GM18499 (cell line): ENCODE measurements around the gene POGZ.
"Not testable (repeated sequence)": the region's sequence is repeated elsewhere in the genome, so short reads cannot be mapped to it uniquely, and the experiment has no call there.

Experiments used
- ATAC-seq: cut with Tn5 transposase; IDR thresholded peaks from one replicate; pipeline ENCODE4 v1.9.1; 2021; ENCODE audit warnings: moderate number of reproducible peaks; ENCODE audit not compliant: insufficient read depth, unreplicated experiment

POGZ gene

GRCh38 chr1:151478923-151479322 is 19.6 kb upstream of the POGZ start:
- ATAC-seq = no peak

DNA sequence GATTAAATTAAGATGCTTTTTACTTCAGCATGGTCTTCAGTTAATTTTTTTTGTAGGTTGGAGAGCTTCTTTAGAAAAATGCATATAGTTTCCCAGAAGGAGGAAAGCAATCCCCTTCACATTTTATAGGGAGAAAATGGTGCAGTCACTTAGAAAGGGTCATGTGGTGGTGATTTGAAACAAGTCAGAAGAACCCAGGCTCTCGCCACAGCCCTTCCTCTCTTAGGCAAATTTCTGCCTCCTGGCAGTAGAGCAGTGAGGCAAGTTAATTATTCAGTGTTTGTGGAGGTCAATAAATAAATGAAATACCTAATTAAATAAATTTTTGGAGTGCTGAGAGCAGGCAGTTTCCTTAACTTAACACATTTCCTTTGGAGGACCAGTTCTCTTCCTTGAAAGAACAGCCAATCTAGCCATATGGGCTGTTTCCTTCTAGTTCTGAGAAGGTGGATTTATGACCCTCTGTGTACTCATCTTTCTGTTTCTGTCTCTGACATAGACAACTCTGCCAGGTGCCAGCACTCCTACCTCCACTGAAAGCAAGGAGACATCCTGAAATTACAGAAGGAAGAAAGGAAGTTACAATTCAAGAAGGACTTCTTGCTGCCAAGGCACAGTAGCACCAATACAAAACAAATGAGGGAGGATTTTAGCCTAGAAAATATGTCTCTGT is 19.0 kb upstream of the POGZ start:
- no peak for ATAC-seq

DNA sequence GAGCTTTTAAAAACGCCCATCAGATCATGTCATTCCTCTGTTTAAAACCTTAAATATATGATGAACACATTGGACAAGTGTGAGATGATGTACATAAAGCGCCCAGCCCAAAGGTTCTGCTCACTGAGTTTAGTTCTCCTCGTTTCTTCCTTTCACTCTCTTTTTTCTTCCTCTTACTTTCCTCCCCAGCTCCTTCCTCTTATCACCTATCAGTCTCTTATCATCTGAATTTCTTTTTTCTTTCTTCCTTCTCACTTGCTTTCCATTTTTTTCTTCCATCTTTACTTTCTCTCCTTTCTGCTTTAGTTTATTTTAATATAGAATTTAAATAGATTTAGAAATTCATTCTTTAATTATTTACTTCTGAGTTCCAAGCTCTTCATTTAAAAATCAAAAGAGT is 17.8 kb upstream of the POGZ start:
- ATAC-seq = no peak

GRCh38 chr1:151476083-151476482 is 16.8 kb upstream of the POGZ start:
- no peak for ATAC-seq

- ATAC-seq = peak; percentile 75
These were observed 15.9 kb upstream of the POGZ start for GRCh38 chr1:151475175-151475574.

- no peak for ATAC-seq
These were observed 15.5 kb upstream of the POGZ start for GRCh38 chr1:151474745-151475144.

DNA sequence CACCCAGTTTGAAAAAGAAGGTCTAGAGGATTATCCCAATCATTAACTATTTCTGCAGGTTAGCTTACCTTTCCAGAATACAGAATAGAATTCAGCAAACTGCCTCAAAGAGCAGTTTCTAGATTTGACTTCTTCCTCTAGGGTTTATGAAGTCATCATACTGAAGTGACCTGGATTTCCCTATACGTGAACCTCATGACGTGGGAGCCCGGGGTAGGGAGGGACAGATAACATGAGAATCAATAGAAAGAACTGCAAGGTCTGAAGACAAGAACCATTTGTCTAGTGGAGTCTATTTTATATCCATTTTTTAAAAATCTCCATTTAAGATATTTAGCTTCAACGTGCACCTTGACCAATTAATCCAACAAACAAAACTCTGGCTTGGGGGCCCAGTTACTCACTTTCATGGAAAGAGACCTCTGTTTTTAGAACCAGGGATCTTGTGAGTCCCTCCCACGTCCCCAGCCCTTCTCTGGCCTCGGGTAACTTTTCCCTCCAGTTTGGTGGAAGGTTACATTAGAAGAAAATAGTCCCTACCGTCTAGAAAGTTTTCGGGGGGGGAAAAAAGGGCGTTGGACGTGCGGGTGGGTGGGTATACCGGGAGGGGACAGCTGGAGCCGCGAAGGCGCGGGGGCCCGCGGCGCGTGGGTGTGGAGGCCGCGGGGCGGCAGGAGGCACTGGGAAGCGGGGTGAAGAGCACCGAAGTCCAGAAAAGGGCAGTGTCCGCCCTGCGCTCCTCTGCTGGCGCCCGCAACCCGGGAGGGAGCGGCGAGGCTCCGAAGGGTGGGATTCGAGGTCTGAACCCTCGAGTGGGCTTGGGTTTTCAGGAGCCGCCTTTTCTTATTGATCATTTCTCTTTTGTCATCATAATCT is 13.8 kb upstream of the POGZ start:
- no peak for ATAC-seq

GRCh38 chr1:151465026-151465425 is 5.7 kb upstream of the POGZ start:
- ATAC-seq = no peak

DNA sequence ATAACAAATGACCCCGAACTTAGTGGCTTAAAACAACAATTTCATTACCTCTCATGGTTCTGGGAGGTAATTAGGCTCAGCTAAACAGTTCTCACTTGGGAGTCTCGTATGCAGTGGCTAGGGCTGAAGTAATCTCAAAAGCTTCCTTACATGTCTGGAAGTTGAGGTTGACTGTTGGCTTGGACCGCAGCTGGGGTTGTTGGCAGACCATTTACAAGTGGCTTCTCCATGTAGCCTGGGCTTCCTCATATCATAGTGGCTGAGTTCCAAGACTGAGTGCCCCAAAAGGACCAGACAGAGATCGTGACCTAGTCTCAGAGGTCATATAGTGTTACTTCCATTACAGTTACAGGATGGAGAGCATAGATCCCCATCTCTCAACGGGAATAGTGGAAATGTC is 2.4 kb upstream of the POGZ start:
- no peak for ATAC-seq

GRCh38 chr1:151458802-151459330 is 428 bp downstream of the POGZ start:
- ATAC-seq = no peak

- ATAC-seq = no peak
These were observed 1.1 kb downstream of the POGZ start for GRCh38 chr1:151457911-151458801.

GRCh38 chr1:151455966-151456365 is 3.3 kb downstream of the POGZ start:
- no peak for ATAC-seq

DNA sequence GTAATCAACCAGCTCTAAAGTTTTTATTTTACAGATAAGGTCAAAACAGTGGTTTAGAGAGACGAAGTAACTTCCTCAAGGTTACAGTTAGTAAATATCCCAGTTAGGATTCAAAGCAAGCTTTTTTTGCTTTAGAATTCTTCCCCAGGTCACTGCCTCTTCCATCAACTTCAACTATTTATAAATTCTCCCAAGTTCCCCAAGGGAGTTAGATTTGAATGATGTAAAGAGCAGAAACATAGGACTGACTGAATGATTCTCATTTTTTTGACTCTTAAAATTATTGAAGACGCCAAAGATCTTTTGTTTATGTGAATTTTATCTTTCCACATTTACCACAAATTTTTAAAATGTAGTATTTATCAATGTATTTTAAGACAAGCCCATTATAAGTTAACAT is 4.1 kb downstream of the POGZ start:
- no peak for ATAC-seq

- ATAC-seq = no peak
These were observed 11.6 kb downstream of the POGZ start for GRCh38 chr1:151447696-151448095.

DNA sequence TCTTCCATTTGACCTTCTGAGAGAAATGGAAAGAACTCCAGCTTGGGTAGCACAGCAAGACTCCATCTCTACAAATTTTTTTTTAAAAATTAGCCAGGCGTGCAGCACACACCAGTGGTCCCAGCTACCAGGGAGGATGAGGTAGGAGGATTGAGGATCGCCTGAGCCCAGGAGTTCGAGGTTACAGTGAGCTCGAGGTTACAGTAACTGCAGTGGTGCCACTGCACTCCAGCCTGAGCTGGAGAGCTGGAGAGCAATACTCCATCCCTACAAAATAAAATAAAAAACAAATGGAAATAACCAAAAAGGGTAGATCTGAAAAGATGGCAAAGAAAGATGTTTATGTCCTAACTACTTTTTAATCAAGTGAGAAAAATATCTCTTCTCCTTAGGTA is 14.5 kb downstream of the POGZ start:
- ATAC-seq = no peak

DNA sequence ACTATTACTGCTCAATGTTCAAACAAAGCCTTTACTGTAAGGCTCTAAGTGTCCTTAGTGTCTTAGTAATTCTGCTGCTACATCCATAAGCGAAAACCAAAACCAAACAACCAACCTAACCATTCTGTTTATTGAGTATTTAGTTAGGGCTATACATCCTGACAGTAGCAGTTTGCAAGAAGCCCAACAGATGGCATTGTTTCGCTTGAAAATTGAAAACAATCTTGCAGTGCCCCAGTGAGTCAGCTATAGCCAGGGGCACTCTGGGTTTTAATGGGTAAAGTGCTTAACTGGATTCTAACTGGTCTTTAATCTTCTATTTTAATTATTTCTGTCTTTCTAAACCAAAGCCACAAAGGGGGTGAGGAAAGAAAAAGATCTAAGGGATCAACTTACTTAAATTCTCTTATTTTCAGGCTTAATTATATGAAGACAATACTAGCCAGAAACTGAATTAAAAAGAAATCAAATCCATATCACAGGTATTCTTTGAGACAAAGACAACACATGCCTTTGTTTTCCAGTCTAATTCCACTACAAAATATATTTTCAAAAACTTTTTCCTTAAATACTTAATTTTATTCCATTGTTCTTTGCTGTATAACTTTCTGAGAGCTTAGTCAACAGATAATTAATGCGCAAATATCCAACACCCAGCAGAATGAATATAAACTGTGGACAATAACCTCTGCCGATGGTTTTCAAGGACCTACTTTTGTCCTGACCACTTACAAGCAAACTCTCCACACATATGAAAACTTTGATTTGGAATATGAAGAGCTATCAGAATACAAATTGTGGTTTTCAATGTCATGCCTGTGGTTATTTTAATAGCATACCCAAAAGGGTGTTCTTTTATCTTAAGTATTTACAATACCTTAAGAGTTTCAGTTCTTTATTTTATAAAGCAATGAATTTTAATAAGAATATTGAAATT is 15.2 kb downstream of the POGZ start:
- no peak for ATAC-seq

GRCh38 chr1:151437396-151437795 is 21.9 kb downstream of the POGZ start:
- not testable (repeated sequence) for ATAC-seq

DNA sequence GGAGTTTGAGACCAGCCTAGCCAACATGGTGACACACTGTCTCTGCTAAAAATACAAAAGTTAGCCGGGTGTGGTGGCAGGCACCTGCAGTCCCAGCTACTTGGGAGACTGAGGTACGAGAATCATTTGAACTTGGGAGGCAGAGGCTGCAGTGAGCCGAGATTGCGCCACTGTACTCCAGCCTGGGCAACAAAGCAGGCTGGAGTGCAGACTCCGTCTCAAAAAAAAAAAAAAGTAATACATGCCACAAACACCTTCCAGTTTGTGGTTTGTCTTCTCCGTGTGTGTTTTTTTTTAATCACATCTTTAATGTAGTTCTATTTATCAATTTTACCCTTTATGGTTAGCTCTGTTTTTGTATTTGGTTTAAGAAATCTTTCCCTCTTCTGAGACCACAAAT is 22.3 kb downstream of the POGZ start:
- ATAC-seq = no peak

GRCh38 chr1:151435174-151435573 is 24.1 kb downstream of the POGZ start:
- ATAC-seq = no peak
